GM21717 (cell line): ENCODE results near the gene STRIP1.

Experiments used
- ATAC-seq: cut with Tn5 transposase; IDR thresholded peaks from one replicate; pipeline ENCODE4 v1.9.1; 2021; ENCODE audit warnings: mild to moderate bottlenecking, moderate library complexity; ENCODE audit not compliant: unreplicated experiment

Gene STRIP1

GRCh38 chr1:110089561-110090275 lies 55.3 kb downstream of the STRIP1 start:
- ATAC-seq = no peak

- no peak for ATAC-seq
These were observed 57.0 kb downstream of the STRIP1 start for GRCh38 chr1:110091381-110091780.

DNA sequence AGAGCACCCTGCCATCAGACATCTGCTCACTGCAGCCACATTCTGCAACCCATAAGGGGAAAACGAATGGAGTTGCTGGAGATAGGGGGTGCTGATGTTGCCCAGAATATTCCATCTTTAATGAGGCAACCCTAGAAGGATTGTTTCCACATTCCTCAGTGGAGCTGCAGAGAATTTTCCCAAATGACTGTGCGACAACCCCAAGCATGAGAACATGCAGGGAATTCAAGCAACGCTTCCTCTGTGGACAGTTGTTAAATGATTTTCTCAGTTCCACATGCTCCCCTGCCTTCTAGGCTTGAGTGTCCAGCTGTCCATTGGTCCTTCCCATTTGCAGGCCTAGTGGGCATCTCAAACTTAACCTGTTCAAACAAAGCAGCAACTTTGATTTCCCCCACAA lies 57.4 kb downstream of the STRIP1 start:
- no peak for ATAC-seq

GRCh38 chr1:110092991-110093390 lies 58.6 kb downstream of the STRIP1 start:
- ATAC-seq = no peak

DNA sequence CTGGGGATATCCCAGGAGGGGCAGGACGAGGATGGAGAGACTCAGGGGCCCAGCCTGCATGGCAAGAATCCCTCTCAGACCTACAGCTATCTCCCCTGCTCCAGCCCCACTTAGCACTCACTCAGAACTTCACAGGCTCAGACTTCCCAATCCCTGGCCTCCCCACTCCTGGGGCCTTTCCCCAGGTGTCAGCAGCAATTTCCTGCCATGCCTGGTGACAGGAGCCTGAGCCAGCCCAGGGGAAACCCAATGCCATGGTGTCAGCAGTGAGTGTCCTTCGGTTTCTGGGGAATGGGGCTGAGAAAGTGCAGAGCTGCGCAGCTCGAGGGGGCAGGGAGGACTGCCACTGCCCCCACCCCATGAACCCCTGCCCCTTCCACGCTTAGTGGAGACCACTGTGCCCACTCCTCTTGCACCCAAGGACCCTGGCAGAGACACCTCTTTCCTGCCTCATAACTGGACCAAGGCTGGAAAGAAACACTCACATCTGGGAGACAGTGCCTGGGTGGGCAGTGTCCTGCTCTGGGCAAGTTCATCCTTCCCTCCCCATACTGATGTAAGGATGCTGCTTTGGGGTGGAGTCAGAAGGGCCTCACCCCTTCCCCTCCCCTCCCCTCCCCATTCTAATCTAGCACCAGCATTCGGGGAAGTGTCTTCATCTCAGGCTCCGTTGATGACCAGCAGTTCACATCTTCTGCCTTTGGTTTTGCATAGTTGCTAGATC lies 60.7 kb downstream of the STRIP1 start:
- ATAC-seq = no peak

DNA sequence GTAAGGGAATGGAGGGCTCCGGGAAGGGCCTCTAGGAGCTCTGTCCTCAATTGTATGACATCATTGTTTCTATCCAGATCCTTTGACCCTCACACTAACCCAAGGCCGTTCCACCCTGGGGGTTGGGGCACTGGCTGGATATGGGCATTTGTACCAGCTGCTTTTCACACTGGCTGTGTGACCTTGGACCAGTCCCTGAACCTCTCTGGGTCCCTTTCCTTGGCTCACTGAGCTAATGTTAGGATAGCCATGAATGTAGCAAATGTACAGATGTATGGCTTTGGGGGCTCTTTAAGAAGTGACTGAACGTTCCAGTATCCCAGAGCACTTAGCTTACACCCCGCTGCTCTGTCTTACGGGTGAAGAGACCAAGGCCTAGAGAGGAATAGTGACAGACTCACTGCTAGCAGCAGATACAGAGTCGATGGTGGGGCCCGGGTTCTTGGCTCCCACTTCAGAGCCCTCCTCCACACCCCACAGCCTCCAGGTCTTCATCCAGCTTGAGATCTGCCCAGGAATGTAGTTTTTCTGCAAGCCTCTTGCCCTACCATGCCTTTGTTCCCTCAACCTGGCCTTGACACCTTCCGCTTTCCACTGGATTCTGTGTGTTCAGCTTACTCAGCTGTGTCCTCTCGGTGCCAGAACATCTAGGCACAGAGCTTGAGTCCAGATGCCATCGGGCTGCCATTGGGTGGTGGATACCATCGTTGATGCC lies 63.2 kb downstream of the STRIP1 start:
- ATAC-seq = no peak

DNA sequence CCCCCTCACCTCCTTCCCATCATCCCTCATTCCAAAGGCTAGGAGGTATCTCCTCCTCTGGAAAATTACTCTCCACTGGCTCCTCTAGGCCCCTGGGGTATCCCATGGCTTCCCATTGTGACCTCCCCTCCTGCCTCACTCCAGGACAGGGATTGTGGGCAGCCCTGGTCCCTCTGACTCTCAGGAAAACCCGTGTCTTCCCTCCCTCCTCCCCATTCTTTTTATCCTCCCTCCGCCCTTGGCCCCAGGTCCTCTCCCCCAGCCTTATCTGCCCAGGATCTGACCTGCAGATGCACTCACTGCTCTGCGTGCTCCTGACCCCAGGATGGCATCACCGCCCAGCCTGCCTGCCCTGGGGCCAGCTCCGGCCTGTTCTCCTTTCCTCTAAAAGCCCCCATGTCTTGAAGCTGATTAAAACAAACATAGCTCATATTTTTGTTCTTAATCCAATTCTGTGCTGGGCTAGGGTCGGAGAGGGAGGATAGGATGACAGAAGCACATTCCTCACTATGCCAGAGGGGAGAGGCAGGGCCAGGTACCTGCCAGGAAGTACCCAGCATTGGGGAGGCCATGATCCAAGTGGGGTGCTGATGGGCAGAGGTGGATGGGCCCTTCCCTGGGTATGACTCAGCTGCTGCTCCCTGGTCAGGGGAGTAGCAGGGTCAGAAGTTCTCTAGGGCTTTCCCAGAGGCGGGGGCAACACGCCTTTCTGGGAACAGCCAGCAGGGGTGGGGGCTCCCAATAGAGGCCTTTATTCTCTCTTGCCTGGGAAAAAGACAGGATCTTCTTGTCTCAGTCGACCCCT lies 64.0 kb downstream of the STRIP1 start:
- ATAC-seq = no peak

DNA sequence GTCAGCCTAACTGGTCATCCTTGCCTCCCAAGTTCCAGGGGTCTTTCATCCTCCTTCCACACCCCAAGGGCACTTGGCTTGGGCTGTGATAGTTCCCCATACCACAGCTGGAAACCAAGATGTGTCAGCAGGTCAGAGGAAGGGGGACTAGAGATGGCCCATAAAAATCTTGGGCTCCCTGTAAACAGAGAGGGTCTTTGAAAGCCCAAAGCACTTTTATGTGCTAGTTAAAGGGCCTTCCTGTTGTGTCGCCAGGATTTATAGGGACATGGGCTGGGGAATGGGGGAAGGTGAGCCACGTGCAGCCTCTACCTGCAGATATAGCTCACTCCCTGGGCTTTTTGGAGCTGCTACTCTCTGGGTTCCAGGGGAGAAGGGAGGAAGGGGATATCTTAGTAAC lies 65.9 kb downstream of the STRIP1 start:
- ATAC-seq = no peak

DNA sequence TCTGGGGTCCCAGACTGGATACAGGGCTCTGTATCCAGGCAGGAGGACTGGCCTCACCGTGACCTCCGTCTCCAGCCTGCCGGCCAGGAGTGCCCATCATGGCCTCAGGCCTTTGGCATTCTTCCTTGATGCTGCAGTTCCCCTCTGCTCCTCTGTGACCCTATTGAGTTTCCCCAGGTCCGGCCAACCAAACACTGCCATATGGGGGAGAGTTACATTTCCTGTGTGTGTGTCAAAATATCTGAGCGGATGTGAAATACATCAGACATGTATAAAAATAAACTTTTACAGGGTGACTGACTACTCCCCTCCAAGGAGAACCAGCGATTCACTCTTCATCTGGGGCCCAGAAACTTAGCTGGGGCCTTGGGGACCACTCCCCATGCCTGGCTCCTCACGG lies 67.7 kb downstream of the STRIP1 start:
- ATAC-seq = no peak
